GM12872 (cell line): ENCODE measurements around the gene NATD1.

Source experiments
- TF ChIP-seq, protein P1 (sequence below): IDR thresholded peaks from 3 replicates; pipeline ENCODE4 v1.5.1; 2011; ENCODE audit warnings: low read depth, mild to moderate bottlenecking, low read length, moderate library complexity; ENCODE audit not compliant: insufficient read depth

The NATD1 gene

DNA sequence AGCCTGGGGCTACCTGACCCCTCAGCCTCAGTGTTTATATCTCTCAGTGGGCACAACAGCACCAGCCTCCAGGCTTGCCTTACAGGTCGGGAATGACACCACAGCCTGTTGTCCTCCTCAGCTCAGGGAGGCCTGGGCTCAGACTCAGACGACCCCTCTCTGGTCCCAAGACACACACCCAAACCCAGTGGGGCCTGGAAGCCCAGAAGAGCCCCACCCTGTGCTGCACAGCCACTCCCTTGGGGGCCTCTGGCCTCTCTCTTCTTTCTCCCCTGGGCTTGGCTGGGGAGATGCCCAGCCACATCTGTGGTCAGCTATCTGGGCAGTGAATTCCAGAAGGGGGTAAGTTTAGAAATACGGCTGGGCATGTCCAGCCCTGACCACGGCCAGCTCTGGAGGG lies 2.4 kb downstream of the NATD1 start:
- TF ChIP-seq, protein P1, sequence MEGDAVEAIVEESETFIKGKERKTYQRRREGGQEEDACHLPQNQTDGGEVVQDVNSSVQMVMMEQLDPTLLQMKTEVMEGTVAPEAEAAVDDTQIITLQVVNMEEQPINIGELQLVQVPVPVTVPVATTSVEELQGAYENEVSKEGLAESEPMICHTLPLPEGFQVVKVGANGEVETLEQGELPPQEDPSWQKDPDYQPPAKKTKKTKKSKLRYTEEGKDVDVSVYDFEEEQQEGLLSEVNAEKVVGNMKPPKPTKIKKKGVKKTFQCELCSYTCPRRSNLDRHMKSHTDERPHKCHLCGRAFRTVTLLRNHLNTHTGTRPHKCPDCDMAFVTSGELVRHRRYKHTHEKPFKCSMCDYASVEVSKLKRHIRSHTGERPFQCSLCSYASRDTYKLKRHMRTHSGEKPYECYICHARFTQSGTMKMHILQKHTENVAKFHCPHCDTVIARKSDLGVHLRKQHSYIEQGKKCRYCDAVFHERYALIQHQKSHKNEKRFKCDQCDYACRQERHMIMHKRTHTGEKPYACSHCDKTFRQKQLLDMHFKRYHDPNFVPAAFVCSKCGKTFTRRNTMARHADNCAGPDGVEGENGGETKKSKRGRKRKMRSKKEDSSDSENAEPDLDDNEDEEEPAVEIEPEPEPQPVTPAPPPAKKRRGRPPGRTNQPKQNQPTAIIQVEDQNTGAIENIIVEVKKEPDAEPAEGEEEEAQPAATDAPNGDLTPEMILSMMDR: no peak

DNA sequence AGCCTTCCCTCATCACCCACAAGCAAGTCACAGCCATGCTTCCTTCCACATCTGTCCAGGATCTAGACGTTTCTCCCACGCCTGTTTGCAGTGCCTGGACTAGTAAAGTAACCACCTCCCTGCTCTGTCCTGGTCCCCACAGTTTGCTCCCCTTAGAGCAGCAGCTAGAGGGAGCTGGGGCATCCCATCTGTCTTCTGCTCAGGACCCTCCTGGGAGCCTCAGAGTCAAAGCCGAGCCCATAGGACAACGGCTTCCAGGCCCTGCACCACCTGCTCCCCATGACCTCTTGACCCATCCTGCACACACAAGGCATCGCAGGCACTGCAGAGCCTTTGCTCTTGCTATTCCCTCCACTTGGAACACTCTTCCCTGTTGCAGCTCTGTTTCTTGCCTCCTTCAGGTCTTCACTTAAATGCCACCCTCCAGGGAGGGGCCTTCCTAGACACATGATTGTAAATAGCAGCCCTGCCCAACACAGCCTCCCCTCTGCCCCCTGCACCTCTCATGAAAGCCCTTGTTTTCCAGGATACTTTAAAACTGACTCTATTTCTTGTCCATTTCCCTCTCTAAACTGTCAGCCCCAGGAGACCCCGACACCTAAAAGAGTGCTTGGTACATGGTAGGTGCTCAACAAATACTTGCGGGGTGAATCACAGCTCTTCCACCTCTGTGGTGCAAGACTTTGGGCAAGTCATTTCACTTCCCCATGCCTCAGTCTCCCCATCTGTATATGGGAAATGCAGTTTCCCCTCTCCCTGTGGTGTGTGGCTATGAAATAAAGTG lies 3.1 kb downstream of the NATD1 start:
- TF ChIP-seq, protein P1: no peak

DNA sequence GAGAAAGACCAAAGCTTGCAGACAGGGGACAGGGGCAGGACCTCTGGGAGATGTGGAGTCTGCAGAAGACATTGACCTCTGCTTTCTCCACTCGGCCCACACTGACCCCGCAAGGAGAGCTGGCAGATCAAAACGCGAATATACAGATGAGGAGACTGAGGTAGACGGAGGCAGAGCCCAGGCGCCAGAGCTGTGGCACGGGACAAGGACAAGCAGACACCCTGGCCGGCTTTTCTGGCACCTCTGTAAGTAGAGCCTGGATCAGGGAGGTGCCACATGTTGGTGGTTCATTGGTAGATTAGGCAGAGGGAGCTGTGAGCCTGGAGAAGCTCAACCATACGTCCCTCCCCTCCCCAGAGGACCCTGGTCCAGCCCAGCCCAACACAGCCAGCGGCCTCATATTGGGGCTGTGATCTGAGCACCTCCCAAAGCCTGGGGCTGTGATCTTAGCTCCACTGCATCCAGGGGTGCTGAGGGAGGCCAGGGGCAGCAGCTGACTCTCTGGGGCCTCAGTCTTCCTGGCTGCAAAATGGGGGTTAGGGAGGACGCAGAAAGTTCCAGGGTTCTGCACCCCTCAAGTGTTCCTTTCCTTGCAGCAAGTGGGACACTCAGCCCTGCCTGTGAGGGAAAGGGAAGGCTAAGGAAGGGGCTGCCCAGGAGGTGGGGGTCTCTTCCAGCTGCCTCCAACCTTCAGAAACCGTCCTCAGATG lies 4.0 kb downstream of the NATD1 start:
- TF ChIP-seq, protein P1: no peak

DNA sequence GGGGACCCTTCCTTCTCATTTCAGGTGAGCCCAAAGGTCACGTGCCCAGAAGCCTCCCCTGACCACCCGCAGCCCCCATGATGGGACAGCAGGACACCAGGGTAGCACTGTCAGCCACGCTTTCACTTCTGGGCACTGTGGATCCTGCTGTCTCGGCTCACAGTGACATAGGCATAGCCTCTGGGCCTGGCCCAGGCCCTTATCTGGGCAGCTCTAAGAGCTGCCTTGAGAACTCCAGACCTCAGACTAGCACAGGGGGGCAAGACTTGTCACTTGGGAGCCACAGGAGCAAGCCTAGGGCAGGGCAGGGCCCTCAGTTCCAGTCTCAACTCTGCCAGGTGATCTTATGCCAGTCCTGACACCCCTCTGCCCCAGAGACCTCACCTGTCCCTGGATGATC lies 4.7 kb downstream of the NATD1 start:
- TF ChIP-seq, protein P1: no peak

DNA sequence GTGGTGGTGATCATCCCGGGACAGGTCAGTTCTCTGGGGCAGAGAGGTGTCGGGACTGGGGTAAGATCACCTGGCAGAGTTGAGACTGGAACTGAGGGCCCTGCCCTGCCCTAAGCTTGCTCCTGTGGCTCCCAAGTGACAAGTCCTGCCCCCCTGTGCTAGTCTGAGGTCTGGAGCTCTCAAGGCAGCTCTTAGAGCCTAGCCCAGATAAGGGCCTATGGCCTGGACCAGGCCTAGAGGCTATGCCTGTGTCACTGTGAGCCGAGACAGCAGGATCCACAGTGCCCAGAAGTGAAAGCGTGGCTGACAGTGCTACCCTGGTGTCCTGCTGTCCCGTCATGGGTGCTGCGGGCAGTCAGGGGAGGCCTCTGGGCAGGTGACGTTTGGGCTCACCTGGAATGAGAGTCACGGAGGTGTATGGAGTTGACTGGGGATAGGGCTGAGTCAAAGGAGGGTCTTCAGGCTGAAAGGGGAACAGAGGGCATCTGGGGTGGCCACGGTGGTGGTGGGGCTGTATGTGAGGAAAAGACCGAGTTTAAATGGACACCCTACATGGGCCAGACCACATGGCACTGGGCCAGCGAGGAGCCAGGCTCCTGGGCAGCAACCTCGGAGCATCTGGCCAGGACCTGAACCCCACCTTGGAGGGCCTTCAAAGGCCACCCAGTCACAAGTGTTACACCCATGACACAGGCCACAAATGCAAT lies 5.5 kb downstream of the NATD1 start:
- TF ChIP-seq, protein P1: no peak

DNA sequence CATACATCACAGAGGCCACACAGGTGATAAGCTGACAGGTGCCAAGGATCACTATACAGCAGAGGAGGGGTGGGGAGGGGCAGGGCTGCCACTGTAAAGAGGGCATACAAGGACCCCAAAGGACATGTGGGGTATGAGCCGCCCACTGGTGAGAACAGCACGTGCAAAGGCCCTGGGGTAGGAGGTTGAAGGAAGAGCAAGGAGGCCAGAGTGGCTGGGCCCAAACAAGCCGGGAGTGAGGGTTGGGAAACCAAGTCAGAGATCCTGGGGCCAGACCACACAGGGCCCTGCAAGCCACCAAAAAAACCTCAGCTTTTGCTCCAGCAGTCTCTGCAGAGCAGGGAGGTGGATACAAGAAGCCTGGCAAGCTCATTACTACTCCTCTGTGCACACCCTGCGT lies 6.5 kb downstream of the NATD1 start:
- TF ChIP-seq, protein P1: no peak

DNA sequence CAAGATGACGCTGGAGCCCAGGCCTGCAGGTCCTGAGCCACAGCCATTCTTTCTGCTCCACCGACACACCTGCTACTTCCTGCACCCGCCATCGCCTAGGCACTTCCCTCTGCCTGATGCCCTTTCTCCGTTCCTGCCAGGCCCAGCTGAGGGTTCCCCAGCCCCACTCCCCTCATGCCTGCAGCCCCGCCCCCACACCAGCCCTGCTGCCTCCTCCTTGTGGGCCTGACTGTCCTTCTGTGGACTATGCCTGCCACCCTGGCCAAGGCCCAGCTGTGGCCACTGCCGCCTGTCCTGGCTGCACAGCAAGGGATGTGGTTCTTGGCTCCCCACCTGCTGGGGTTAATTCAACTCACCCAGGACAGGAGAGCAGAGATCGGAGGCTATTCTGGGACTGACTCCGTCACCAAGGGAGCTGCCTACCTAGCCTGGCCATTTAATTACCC lies 7.5 kb downstream of the NATD1 start:
- TF ChIP-seq, protein P1: no peak
